Left renal cortex interstitium (tissue), 4 donors: ENCODE results near the gene TNFRSF1A. TPM values are rescaled to one million over a fixed set of nuclear protein-coding genes. Genes with fewer than 3 reads are reported as not detected.
"Not testable (repeated sequence)": the region's sequence is repeated elsewhere in the genome, so short reads cannot be mapped to it uniquely, and the experiment has no call there.

Experiments
- DNase-seq, 4 donors: peaks; one replicate each; pipeline ENCODE4 v3.0.0-alpha.2; 2013; ENCODE audit warnings: low read depth in 4 of 4, low spot score in 2 of 4, missing footprints in 1 of 4
- polyA plus RNA-seq, 4 donors: library from polyadenylated mRNA; unstranded; fragments of 120-200 nt; gene quantifications; one replicate each; pipeline ENCODE4 v1.2.1, GENCODE V29; 2013; ENCODE audit not compliant: insufficient read length in 4 of 4

Gene TNFRSF1A
- polyA plus RNA-seq, 4 donors = 77.4 to 104 (median 92.2) TPM

DNA sequence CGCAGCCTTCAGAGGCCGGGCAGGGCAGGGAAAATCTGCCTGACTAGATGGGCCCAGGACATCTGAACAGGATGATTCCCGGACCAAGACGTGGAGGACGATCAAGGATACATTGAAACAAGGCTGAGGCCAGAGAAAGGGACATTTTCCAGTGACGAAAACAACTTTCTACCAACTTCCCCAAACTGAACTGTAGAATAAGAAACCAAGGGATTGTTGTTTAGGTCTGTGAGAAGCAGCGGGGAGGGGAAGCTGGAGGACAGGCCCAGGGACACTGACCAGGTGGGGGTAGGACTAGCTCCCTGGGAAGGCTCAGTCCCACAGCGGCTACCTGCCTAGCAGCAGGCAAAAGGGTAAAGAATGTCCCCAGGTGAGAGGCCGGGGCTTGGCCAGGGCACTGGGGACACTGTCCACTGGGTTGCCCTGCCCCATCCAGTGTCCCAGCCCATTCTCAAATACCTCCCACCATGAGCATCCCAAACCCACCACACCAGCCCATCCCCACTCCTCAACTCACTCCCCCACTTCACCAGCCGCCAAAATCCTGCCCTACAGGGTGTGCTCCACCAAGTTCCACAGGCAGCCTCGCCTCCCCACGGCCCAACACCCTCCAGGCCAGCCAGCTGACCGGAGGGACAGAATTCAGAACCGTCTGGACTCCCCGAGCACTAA is 995 bp downstream of the TNFRSF1A start:
- no peak for DNase-seq

DNA sequence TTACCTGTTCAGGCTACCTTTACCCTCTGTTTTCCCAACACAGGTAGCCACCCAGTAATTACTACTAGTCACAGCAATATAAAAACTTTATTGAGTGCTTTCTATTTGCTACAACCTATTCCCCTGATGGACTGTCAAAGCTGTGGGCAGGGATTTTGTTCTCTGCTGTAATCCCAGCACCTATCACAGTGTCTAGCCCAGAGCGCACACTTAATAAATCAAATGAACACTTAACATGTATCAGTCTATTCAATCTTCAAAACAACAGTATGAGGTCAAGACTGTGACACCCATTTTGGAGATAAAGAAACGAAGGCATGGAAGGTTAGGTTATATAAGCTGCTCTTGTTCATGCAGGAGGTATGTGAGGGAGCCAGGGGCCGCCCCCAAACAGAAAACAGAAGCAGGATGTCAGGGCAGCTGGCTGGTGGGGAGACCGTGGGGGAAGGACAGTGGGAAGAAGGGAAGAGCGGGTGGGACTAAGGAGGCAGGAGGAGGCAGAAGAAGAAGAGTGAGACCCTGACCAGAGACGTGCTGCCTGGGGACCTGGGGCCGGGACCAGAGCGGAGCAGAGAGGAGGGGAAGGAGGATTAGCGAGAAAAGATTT is 1.7 kb downstream of the TNFRSF1A start:
- DNase-seq = no peak

DNA sequence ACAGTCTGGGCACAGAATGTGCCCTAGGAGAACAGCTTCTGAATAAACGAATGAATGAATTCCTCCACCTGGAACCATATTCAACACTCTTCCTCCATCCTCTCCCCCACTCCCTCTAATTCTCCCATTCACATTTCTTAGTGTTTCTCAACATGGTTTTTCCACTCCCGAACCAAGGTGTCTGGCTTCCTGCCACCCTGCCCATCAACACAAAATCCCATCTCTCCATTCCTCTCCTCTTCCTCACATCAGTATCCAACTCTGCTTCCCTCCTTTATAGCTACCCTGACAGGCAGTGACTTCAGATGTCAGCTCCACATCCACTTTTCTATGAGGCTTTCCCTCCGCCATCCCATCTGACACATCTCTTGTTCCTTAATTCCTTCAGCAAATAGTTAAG is 2.9 kb downstream of the TNFRSF1A start:
- DNase-seq = no peak

DNA sequence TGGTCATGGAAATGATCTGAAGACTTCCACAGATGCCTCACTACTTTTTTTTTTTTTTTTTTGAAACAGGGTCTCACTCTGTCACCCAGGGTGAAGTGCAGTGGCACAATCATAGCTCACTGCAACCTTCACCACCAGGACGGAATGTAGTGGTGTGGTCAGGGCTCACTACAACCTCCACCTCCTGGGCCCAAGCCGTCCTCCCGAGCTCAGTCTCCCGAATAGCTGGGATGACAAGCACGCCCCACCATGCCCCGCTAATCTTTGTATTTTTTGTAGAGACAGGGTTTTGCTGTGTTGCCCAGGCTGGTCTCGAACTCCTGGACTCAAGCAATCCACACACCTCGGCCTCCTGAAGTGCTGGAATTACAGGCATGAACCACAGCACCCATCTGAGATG is 3.3 kb downstream of the TNFRSF1A start:
- DNase-seq = not testable (repeated sequence)

DNA sequence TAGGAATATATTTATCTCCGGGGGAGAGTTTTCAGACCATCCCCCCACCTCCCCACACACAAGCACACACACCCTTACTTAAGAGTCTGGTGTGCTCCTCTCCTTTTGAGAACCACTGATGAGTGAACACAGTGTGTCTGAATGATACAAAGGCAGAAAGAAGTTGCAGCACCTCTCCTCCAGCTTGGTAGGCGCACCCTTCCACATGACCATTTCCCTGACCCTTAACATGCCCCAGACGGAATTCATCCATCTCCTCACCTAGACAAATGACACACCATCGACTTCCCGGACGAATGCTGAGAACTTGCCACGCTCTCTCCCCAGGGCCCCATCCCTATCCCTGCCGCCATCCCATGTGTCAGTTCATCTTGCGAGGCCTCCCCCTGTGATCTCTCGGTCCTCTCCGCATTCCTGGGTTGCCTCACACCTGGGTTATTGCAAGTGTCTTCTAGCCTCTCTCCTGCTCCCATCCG is 3.9 kb downstream of the TNFRSF1A start:
- no peak for DNase-seq

DNA sequence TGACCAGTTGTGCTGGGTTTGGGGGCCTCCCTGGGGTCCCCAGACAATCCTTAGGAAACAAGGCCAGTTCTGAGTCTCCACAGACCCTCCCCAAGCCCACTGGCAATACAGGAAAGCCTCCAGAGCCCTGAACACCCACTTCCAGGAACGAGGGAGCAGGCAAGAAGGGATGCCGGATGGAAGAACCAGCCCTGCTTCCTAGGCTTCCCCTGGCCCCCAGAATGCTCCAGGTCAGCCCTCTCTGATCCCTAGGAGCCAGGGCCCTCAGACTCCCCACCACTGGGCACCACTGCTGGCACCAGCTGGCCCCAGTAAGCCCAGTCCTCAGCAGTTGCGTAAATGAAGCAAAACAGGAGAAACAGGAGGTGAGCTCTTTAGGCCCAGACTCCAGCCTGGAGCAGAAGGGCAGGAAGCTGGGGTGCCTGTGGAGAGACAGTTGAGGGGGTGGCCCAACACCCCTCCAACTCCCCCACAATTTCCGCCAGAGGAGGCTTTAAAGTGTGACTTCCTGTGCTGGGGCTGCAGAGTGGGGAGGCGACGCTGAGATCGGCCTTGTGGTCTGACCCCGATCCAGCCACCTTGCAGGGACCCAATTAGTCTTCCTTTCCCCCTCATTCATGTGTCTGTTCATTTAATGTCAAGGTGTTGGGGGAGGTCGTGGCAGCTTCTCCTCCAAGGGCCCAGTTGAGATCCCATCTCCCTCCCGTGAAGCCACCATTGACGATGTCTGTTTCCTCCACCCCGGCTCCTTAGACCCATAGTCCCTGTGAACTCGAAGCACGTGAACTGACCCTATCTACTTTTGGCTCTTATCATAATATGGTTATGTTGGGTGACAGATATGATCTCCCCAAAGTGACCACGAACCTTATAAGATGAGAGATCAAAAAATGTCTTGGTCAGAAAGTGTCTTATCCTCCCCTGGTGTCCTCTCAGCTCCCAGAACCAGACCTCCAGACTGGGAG is 4.7 kb downstream of the TNFRSF1A start:
- DNase-seq = no peak

DNA sequence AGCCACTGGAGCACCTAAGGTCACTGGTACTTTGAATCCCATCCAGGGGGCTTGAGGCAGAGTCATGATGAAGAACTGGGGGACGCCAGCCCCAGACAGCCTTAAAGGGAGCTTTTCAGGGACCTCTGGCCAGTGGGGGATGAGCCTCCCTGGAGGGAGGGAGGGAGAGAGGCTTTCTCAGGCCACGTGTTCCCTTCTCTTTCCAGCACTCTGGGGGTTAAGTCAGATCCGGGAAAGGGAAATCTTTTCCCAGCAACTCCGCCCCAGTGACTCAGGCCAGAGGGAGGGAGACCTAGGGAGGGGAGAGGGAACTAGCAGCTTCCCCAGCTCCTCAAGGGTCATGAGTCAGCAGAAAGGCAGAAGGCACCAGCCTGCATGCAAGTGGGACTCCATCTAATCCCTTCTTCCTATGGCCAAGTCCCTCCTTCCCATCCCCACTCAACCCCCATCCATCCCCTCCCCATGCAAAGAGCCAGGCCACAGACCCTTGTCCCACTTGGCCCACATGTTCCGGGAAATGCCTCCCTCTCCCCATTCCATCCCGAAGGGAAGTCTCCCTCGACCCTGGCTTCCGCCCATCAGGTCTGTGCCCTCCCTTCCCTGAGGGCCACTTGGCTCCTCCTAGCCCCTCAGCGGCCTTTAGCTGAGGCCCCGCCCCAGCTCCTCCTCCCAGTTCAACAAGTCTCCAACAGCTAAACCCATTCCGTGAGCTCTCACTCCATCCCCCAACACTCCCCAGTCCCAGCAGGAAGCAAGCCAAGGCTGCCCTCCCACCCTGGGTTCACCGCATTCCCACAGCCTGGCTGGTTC is 5.6 kb downstream of the TNFRSF1A start:
- peak; percentile 79 to 94 (median 88) for DNase-seq

DNA sequence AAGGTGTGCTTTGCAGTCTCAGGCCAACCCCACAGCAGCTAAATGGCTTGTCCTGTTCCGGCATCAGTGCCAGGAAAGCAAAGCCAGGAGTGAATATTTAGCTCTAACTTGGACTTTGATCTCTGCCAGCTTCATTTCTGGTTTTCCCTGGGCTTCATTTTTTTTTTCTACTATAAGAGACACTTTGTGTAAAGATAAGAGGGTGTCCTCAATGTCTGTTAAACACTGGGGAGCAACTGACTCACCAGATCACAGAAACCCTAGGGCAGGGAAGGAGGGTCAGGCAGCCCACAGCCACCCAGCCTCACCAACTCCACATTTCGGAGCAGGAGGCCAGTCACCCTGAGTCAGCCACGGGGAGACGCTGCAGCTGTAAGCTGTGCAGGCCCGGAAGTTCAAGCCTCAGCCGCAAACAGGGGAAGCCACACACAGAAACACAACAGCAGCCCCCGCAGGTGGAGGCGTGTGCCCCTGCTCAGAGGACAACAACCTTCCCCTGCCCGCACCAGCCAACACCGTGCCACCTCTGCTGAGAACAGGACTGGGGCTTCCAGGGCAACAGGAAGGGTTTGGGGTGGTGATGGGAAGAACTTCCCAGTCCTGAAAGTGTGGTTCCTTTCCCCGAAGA is 6.3 kb downstream of the TNFRSF1A start:
- no peak for DNase-seq

DNA sequence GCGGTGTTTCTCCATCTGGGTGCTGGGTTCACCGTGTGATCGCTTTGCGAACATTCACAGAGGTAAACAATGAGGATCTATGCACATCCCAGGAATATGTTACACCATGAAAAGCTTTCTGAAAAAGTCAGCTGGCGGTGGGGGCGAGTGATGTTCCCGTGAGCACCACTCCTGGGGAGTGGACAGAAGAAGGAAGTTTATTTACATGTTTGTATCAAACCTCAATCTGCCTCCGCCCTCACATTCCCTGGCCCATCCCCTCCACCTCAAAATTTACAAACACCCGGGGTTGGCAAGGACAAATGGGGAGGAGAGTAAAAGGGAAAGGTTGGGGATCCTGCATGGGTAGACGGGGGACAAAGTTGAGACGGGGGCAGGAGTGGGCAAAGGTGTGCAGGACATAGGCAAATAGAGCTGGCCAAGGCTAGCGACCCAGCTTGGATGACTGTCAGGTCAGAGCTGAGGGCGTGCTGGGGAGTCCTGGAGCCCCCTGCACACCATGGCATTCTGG is 6.9 kb downstream of the TNFRSF1A start:
- DNase-seq = no peak

DNA sequence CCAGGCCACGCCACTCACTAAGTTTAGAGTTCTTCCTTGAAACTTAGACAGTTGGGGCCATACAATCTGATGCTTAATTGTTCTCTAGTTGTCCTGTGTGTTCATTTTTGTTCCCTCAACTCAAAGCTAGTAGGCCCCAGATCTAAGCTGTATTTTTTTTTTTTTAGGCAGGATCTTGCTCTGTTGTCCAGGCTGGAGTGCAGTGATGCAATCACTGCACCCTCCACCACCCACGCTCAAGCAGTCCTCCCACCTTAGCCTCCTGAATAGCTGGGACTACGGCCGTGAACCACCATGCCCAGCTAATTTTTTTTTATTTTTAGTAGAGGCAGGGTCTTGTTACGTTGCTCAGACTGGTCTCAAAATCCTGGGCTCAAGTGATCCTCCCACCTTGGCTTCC is 7.5 kb downstream of the TNFRSF1A start:
- DNase-seq = no peak

DNA sequence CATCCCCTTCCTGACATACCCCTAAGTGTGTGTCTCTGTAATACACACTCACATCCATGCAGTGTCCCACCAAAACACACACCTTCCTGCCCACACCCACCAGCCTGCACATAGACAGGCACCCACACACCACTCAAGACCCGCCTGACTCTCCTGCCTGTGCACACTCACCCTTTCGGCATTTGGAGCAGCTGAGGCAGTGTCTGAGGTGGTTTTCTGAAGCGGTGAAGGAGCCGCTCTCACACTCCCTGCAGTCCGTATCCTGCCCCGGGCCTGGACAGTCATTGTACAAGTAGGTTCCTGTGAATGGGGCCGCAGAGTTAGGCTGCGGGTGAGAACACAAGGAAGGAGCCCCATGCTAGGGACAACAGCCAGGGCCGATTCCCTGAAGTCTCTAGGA is 8.3 kb downstream of the TNFRSF1A start:
- no peak for DNase-seq

DNA sequence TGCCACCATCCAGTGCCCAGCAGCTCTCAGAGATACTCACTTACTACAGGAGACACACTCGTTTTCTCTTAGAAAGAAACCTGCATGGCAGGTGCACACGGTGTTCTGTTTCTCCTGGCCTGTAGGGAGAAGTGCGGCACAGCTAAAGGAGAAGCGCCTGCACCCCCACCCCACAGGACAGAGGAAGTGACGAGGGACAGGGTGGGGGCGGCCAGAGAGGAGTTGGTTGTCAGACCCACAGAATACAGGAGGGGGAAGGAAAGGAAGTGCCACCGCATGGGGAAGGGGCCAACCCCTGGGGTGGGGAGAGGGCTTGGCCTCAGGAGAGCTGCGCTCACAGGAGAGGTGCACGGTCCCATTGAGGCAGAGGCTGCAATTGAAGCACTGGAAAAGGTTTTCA is 8.8 kb downstream of the TNFRSF1A start:
- DNase-seq = no peak

DNA sequence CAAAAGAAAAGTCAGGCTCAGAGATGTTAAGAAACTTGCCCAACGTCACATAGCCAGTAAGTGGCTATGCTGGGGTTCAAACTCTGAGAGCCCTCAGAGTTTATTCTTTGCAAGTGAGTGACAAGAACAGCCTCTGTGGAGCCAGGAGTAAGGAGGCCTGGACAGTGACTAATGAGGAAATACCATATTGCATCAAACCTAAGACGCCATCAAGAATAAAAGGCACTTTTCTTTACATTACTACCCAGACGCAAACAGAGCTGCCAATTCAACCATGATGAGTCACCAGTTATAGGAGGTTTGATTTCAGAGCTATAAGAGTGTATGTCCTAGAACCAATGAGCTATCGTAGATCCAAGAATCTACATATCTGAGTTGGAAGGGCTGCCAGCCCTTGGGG is 9.4 kb downstream of the TNFRSF1A start:
- DNase-seq = no peak

DNA sequence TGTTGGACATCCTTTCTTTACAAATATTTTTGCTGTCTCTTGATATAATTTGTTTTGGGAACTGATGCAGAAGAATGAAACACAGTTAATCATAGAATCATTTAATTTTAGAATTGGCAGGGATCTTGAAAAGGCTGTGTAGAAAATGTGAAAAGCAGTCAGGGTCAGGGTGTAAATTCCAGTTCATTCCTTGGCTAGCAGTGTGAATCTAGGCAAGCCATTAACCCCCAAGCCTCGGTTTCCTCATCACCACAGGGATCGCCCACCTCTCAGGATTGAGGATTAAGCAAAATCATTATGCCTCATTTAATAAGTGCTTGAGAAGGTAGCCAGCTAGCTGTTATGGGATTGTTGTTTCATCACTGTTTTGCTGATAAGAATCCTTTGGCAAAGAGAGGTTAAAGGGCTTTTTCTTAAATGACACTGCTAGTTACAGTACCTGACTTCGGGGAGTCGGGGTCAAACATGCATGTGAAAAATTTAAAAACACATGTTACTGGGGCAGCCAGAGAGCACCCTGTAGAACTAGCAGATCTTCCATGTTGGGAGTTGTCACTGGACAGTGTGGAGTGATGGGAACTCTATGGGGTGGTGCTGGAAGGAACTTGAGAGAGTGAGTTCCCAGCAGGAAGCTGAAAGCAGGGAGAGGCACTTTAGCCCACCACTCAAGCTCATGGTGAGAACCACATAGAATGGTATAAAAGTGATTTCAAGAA is 10.7 kb downstream of the TNFRSF1A start:
- DNase-seq = no peak

DNA sequence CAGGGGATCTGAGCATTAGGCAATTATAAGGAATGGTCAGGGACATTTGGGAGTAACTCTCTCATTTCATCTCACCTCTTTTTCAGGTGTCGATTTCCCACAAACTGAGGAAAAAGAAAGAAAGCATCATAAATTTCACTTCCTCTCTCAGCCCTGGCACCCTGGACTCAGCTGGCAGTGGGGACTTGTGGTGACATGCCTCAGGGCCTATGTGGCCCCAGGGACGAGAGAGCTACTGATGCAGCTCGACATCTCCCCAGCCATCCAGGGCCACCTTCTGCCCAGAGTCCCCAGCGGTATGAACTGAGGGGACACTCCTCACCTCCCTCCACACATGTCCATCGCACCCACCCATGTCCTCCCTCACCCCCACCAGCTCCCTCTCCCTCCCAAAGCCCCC is 11.7 kb downstream of the TNFRSF1A start:
- DNase-seq = no peak

DNA sequence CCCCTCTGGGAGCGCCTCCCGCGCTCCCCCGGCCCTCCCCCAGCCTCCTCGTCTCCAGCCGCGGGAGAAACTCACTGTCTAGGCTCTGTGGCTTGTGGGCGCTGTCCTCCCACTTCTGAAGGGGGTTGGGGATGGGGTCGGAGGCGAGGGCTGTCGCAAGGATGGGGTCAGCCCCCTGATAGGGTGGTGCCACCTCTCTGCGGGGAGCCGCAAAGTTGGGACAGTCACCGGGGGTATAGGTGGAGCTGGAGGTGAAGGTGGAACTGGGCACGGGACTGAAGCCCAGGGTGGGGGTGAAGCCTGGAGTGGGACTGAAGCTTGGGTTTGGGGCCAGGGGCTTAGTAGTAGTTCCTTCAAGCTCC is 12.2 kb downstream of the TNFRSF1A start:
- DNase-seq = no peak

DNA sequence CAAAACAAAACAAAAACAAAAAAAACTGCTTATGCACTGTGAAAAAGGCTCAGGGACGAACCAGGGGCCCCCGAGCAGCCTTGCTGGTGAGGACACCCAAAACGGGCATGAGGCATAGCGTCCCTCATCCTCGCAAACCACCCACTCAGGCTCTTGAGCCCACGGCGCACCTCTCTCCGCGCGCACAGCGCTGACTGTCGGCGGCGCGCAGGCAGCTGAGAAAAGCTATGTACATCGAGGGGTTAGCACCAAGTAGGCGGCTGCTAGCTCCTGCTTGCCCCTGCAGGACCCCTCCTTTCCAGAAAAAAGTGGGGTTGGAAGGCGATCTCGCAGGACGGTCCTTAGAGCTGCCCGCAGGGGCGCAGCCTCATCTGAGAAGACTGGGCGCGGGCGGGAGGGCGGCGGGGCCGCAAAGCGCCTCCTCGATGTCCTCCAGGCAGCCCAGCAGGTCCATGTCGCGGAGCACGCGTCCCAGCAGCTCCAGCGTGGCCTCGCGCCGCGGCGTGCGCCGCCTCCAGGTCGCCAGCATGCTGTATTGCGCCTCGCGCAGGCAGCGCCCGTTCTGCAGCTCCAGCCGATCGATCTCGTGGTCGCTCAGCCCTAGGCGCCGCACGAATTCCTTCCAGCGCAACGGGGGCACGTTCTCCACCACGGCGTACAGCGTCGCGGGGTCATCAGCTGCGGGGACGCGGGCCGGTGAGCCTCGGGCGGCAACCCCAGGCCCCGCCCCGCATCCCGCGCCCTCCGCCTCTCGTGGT is 12.8 kb downstream of the TNFRSF1A start:
- DNase-seq = no peak

DNA sequence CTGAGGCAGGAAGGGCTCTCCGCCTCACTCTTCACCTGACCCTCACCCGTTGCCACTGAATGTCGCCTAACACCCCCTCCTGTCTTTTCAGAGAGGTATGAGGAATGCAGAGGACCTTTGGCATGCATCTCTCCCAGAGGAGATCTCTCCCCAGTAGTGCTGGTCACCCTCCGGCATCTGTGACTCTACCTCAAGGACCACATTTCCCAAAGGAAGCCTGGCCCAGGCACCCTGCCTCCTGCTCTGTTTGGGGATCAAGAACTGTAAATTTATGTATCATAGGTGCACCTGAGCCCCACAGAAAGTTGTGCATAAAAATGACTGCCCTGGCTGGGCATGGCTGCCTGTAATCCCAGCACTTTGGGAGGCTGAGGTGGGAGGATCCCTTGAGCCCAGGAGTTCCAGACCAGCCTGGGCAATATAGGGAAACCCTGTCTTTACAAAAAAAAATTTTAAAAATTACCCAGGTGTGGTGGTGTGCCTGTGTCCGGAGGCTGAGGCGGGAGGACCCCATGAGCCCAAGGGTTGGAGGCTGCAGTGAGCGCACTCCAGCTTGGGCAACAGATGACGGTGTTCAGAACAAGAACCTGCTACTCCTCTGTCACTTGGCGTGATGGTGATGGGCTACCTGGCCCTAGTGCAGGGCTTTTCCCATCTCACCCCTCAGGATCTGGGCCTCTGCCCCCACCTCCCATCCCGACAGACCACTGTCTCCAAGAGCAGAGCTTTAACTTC is 13.7 kb downstream of the TNFRSF1A start:
- DNase-seq = no peak
